ENCODE data around the gene RFX2. TPM values are rescaled to one million over a fixed set of nuclear protein-coding genes. Genes with fewer than 3 reads are reported as not detected.
A peak's percentile ranks its signal among the peaks of the same experiment; 100 is the strongest.
"Not testable (repeated sequence)": the region's sequence is repeated elsewhere in the genome, so short reads cannot be mapped to it uniquely, and the experiment has no call there.

RFX2 gene
- polyA plus RNA-seq, 1 donor, result 9.2 TPM

DNA sequence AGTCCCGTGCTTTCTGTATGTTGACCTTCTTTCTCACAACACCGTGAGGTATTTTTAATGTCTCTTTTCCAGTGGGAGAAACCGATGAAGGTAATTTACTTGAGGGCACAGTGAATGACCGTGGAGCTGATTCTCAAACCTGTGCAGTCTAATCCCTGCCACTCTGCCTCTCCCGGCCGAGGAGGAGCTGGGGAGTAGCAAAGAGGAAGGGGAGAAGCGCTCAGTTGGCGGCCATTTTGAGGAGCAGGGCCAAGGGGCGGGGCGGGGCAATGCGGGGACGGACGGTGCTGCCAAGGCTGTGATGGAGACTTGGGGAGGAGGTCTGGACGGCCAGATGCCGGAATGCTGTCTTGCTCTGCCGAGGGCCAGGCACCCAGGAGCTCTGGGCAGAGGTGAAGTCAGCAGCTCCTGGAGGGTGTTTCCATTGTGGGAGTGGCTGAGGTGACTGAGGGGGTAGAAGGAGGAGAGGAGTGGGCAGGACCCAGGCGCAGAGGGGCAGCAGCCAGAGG lies 120.0 kb downstream of the RFX2 start:
- DNase-seq, result no peak

DNA sequence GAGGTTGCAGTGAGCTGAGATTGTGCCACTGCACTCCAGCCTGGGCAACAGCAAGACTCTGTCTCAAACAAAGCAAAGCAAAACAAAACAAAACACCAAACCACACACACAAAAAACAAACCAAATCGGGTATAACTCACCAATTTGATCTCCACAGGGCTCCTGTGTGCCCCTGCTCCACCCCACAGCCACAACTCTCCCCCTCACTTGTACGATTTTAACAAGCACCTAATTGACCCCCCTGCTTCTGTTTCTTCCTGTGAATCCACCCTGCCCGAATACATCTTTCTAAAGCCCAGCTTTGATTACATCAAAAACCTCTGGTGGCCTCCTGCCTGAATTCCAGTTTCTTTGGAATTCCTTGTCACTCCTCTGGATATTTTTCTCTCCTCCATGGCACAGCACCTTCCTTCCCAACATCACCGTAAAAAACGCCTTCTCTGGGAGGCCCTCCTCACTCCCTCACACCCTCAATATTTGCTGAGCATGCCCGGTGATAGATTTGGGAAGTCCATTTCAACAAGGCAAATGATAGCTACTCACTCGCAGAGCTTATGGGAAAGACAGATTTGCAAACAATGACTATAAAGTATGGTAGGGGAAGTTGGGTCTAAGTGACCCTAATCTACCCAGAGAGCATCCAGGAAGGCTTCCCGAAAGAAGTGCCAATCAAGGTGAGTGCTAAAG lies 120.8 kb downstream of the RFX2 start:
- no peak for DNase-seq

DNA sequence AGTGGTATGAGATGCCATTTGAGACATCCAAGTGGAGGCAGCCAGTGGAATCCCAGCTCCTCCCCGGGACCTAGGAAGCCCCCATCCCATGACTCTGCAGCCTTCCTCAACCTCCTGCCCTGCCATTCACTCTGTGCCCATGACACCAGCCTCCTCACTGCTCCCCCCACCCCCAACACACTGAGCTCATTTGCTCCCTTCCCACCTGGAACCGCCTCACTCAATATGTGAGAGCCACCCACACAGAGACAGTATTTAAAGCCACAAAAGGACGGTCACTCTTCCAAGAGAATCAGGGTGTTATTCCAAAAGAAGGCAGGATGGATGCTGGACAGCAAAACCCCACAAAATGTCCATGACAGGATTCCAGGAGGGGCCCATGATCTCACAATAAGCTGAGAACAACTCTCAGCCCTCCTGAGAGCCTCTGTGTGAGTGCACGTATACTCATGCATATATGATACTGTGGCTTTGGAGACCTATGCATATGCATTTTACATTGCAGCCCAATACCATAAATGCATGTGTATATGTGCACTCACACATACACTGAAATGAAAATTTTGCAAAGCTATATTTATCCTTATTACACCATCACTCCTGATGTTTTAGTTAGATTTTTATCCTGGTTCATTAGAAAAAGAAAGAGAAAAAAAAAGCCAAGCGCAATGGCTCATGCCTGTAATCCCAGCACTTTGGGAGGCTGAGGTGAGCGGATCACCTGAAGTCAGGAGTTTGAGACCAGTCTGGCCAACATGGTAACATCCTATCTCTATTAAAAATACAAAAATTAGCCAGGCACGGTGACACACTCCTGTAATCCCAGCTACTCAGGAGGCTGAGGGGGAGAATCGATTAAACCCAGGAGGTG lies 121.5 kb downstream of the RFX2 start:
- no peak for DNase-seq

DNA sequence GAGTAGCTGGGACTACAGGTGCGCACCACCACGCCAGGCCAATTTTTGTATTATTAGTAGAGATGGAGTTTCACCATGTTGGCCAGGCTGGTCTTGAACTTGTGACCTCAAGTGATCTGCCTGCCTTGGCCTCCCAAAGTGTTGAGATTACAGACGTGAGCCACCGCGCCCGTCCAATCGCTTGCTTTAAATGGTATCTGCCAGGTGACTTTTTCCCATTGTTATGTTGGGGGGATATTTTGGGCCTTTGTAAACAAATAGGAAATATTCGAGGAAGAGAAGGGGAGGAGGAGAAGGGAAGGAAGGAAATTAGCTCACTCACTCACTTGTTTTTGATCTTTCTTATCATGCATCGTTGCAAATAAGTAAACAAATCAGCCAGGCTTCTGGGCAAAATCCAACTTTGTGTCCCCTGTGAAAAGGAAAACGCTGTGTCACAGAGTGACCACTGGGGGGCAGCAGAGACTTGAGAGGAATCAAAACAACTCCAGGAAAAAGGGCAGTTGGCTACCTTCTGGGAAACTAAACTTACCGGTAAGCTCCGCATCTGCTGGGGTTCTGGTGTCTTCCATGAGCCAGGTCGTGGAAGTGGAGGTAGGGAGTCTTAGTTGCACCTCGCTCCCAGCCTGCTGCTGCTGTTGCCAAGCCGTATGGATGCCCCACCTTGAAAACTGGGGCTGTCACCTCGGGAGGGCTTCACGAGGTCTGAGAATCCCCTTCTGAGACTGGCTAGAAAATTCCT lies 123.1 kb downstream of the RFX2 start:
- peak; percentile 84 for DNase-seq

DNA sequence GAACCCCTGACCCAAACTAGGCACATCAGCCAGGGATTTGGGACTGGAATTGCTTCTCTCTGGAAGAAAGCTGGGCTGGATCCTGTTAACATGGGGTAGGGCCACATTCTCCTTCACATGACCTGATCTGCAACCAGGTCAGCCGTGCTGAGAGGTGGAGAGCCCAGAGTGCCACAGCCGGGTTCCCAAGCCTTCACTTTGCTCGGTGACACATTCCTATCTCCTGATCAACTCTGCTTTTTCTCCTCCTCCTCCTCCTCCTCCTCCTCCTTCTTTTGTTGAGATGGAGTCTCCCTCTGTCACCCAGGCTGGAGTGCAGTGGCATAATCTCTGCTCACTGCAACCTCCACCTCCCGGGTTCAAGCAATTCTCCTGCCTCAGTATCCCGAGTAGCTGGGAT lies 124.5 kb downstream of the RFX2 start:
- not testable (repeated sequence) for DNase-seq

DNA sequence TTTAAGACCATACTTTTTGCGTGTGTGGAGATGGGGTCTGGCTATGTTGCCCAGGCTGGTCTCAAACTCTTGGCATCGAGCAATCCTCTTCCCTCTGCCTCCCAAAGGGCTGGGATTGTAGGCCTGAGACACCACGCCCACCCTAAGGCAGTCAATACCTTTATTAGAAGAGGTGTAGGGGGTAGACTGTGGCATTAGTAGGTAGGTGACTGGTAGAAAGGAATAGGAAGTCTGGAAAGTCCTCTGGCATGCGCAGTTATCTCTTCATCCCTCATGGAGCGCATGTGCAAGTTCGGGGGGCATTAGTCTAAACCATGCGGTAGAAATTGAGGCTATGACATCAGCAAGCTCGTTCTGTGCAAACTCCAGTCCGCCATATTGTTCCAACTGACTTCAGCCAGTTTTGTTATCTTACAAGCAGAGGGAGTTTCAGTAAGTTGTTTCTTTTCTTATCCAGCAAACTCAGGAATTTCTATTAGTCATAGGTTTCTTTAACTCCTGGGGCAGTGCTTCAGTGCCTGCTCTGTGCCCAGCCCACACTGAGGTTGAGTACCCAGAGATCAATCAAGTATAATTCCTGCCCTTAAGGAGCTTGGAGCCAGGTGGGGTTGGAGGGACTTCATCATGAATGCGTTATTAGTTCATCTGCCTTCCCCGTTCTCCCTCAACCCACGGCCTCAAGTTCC lies 125.1 kb downstream of the RFX2 start:
- DNase-seq, result no peak

DNA sequence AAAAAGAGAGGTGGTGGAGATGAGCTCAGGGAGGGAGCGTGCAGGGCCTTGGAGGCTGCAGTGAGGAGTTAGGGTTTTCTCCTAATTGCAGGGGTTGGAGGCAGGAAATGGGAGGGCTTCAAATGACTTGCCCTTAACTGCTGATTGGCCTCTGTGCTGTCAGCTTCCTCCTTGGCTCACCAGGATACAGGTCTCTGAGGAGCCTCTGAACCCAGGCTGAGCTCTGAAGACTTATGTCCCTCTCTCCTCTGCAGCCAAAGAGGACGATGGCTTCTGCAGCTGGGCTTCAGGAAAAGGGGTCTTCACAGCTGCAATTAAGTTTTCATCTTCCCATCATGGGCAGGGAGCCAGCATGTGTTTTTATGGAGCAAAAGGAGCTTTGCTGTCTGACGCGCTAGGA lies 125.7 kb downstream of the RFX2 start:
- no peak for DNase-seq

DNA sequence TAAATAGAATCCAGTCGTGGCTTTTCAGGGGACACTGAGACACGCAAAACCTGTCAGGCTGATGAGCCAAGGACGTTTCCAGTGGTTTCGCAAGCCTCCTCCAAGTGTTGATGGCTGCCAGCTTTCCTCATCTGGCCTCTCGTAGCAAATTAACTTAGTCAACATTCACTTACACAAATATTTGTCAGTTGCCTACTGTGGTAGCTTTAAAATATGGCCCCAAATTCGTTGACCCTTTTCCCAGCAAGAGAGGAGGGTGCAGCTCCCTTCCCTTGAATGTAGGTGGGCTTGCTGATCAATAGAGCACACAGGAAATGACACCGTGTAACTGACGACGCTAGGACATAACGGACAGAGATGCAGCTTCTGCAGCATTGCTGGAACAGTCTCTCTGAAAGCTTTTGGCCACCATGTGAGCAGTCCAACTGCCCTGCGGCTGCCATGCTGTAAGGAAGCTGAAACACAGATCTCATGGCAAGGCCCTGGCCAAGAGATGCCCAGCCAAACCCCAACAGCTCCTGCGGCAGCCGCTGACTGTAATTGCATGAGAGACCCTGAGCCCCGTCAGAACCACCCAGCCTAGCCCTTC lies 126.8 kb downstream of the RFX2 start:
- DNase-seq, result no peak

DNA sequence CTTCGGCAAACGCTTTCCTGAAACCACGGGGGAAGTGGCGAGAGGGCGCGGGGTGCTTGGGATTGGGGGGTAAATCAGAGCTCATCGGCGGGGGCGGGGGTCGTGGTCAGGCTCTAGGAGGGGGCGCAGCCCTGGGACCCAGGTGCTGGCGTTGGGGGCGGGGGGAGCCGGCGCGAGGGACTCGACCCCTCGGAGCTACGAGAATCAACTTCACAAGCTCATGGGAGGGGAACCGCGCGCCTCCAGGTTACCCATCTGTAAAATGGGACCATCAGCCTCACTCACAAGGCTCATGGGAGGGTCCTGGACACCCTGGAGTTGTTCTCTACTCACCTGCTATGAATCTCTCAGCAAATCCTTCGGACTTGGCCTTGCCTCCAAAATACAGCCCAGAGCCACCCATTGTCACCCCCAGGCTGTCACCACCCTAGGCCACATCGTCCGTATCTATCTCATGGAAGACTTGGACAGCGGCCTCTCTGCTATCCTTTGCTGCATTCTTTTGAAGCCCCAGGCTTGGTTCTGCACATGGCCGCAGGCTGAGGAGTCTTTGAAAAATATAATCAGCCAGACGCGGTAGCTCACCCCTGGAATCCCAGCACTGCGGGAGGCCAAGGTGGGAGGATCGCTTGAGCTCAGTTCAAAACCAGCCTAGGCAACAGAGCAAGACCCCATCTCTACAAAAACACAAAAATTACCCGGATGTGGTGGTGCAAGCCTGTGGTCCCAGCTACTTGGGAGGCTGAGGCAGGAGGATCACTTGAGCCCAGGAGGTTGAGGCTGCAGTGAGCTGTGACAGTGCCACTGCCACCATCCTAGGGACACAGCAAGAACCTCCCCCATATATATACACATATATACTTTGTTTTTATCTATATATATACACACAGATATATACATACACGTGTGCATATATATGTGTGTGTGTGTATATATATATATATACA lies 131.4 kb downstream of the RFX2 start:
- no peak for DNase-seq

DNA sequence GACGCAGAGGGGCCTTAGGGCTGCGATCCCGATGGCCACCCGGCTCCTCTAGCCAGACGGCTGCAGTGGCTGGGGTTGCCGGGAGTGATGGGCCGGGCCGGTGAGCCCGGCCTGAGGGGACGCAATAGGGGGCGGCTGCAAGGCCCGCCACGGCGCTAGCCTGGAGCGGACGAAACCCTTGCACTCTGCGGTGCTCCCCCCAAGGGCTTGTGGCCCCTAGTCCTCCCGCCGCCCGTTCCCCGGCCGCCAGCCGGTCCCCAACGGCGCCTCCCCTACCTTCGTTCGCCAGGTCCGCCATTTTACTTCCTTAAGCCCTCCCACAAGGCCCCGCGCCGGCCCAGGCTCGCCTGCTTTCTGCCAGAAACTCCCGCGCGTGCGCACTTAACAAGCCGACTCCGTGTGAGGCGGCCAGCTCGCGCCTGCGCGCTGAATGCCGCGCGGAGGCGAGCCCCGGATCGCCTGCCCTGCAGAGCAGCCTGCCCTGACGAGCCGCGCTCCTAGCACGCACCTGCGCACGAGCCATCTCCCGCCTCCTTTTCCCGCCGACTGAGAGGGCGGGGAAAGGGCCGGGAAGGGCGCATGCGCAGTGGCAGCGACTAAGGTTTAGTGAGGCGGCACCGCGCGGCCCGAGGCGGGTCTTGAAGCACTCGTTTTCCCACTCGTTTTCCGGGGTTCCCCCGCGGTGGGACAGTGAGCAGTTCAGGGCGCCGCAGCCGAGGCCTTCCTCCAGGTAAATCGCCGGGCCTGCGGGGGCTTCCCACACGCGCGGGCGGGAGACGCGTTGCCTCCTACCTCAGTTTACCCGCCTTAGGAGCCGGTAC lies 132.3 kb downstream of the RFX2 start, which contains the start of gene RANBP3:
Gene RANBP3, minus strand, starts transcription at position 356 of the 821 bp plus-strand sequence. Its CDS starts 58 bp downstream, at position 298.
- peak; percentile 98 for DNase-seq

DNA sequence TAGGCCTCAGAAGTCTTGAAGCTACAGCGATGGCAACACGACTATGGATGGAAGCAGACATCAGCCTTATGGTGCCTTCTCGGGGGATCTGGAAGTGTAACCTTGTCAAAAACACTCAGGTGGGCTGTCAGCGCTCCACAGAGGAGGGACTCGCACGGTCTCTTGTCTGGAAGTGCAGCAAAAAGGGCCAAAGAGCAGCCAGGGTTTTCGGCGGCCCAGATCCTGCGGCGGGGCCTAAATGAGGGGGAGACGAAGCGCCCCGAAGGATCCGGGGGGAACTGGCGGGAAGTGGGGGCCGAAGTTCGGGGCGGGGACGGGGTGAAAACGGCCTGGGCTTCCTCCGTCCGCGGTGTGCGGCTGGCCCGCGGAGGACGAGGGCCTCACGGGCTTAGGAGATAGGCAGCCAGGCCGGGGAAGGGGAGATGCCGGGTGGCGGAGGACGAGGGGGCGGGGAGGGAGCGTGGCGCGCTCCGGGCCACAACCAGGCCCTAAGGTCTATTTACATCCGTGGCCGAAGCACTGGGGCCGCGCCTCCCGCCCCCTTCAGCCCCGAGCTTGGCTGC lies 133.0 kb downstream of the RFX2 start:
- no peak for DNase-seq

DNA sequence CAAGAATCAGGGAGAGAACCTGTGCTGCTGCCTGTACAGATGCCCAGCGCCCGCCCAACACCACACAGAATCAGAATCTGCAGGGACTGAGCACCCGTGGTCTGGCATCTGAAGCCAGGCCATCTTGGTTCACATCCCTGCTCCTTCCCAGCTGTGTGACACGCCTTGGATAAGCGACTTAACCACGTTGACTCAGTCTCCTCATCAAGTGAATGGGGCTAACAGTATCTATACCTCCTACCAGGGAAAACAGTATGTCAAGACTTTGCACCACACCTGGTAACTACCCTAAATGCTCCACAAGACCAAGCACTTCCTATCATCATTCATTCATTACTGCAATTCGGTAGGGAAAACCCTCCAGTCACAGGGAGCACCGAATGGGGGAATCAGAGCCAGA lies 133.5 kb downstream of the RFX2 start:
- no peak for DNase-seq

DNA sequence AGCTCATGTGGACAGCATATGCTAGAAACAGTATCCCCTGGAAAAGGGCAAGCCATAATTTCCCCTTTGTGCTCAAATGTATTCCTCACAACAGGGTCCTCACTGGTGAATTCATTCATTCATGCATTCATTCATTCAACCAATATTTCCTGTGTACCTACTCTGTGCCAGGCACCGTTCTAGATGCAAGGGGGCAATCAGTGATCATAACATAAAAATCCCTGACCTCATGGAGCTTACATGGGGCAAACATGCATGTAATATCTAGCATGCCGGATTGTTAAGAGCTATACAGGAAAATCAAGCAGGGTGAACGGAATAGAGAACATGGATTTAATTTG lies 134.9 kb downstream of the RFX2 start:
- no peak for DNase-seq

DNA sequence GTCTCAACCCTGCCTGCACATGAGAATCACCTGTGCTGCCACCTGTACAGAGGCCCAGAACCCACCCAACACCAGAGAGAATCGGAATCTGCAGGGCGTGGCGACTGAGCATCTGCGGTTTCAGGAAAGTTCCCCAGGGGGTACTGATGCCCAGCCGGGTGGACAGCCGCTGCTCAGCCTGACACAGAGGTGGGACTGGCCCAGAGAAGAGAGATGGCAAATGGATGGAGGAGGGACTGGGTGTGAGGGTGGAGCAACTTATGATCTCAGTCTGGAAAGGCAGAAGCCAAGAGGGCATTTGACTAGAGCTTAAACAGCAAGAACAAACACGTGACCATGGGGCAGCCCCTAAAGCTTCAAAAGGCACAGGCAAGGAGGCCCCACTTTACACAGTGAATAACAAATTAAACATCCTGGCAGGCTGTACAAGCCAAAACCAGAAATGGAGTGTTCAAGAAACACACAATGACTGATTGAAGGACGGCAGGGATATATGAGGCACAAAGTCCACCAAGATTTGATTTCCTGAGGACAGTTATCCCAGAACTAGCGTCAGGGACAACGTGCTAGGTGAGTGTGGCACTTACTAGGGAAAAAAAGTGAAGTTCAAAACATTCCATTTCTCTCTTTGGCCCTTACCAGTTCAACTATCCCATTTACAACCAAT lies 135.4 kb downstream of the RFX2 start:
- DNase-seq, result no peak

DNA sequence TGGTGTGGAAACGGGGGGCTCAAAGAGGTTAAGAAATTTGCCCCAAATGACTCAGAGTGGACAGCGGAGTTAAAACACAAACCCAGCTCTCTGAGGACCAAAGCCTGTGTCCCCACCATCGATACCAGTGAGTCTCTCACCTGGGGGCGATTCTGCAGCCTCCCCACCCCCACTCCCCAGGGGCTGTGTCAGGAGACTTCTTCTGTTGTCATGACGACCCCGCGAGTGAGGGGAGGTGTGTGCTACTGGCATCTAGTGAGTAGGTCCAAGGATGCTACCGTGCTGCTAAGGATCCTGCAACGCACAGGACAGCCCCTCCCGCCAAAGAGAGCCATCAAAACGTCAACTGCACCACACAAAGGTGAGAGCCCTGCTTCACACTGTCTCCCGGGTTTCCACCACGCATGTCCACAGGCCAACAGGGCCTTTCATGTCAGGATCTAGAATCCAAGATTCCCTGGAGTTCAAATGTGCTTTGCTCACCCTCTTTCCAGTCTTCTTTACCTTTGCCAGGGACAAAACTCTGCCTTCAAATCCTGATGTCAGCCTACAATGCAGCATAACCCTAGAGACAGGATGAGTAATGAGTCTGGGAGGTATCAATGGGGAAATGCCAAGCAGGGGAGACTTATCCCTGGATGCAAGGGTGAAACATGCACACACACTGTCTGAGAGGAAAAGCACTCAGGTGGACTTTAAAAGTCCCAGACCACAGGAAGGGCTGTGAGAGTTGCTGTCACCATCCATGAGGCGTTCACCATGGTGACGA lies 136.2 kb downstream of the RFX2 start:
- no peak for DNase-seq

DNA sequence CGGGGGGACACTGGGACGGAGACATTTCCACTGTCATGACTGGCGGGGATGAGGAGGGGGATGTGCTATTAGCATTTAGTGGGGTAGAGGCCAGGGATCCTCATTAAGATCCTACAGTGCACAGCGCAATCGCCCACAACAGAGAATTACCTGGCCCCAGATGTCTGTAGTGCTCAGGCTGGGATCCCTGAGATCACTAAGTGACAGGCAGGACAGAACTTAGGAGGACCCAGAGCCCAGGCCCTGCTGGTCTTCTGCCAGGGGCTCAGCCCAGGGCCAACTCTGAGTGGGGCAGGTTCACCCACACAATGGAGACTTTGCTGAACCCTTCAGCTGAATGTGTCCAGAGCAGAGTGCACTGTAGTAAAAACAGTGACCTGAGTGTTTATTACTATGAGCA lies 136.9 kb downstream of the RFX2 start:
- DNase-seq, result no peak

DNA sequence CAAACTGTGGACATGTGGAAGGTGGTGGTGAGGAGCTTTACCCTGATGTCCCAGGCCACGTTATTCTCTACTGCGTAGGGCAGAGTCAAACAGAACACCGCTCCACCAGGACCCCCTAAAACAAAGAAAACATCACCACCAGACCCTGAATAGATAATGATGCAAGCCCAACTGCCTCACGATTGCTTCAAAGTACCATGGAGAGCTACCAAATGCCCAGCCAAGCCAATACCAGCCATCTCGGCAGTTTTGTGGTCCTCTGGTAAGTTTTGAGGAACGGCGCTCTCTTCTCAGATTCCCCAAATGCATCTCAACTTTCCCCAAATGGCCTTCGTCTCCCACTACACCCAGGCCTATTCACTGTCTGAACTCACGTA lies 138.0 kb downstream of the RFX2 start:
- DNase-seq, result no peak

All from left kidney (tissue), 2 donors.